Chondrocyte (in vitro differentiated cells): ENCODE results near the gene DYNC1I1. TPM values are rescaled to one million over a fixed set of nuclear protein-coding genes. Genes with fewer than 3 reads are reported as not detected.

ENCODE experiments used
- DNase-seq: peaks from one replicate; pipeline ENCODE4 v3.0.0; 2021; ENCODE audit warnings: mixed read lengths, low spot score
- H3K27ac Mint-ChIP-seq: one replicate; pipeline ENCODE4 v1.8.0; 2021; ENCODE audit warnings: mild to moderate bottlenecking, moderate library complexity, mixed read lengths; ENCODE audit not compliant: unreplicated experiment
- H3K27me3 Mint-ChIP-seq: 2 replicates; pipeline ENCODE4 v1.8.0; 2021; ENCODE audit warnings: low read depth, mixed read lengths
- H3K36me3 Mint-ChIP-seq: 2 replicates; pipeline ENCODE4 v1.8.0; 2021; ENCODE audit warnings: low read depth, mixed read lengths
- H3K4me1 Mint-ChIP-seq: 2 replicates; pipeline ENCODE4 v1.8.0; 2021; ENCODE audit warnings: low read depth, mild to moderate bottlenecking, mixed read lengths
- H3K4me3 Mint-ChIP-seq: one replicate; pipeline ENCODE4 v1.8.0; 2021; ENCODE audit warnings: mild to moderate bottlenecking, moderate library complexity, mixed read lengths; ENCODE audit not compliant: unreplicated experiment
- H3K9me3 Mint-ChIP-seq: 2 replicates; pipeline ENCODE4 v1.8.0; 2021; ENCODE audit warnings: low read depth, mixed read lengths
- CTCF ChIP-seq: fragments of 200-600 bp; sonication (generic); IDR thresholded peaks from 2 replicates; pipeline ENCODE4 v1.5.0; 2021; ENCODE audit warnings: antibody characterized with exemption, mild to moderate bottlenecking, moderate library complexity
- total RNA-seq: library from RNA; stranded (reverse); gene quantifications from 3 replicates; pipeline ENCODE4 v1.2.1, GENCODE V29; 2021

Gene DYNC1I1
- total RNA-seq, 1 donor from 2014 or later = 17.4 TPM

GRCh38 chr7:95922191-95922590, 149.8 kb downstream of the DYNC1I1 start:
- no peak overlapping the region for H3K4me3 Mint-ChIP-seq

GRCh38 chr7:95925236-95925635, 152.9 kb downstream of the DYNC1I1 start:
- H3K36me3 Mint-ChIP-seq = peaks cover 2% of the 10 kb centered on the region
- H3K27me3 Mint-ChIP-seq = no peaks in the 10 kb centered on the region
- H3K4me3 Mint-ChIP-seq = no peak overlapping the region
- no peak for DNase-seq
- no peak overlapping the region for H3K27ac Mint-ChIP-seq
- peaks cover 4% of the 10 kb centered on the region for H3K4me1 Mint-ChIP-seq
- no peaks in the 10 kb centered on the region for H3K9me3 Mint-ChIP-seq
- no peak for TF ChIP-seq CTCF

More at GRCh38 chr7:95922191-95922590, 149.8 kb downstream of the DYNC1I1 start:
- no peak for DNase-seq
- H3K9me3 Mint-ChIP-seq = no peaks in the 10 kb centered on the region
- no peak overlapping the region for H3K27ac Mint-ChIP-seq
- no peaks in the 10 kb centered on the region for H3K27me3 Mint-ChIP-seq
- TF ChIP-seq CTCF = no peak
- peaks cover 1% of the 10 kb centered on the region for H3K36me3 Mint-ChIP-seq
- H3K4me1 Mint-ChIP-seq = peaks cover 13% of the 10 kb centered on the region

GRCh38 chr7:95925971-95926370, 153.6 kb downstream of the DYNC1I1 start:
- H3K27me3 Mint-ChIP-seq = no peaks in the 10 kb centered on the region
- H3K36me3 Mint-ChIP-seq = peaks cover 3% of the 10 kb centered on the region
- no peak overlapping the region for H3K27ac Mint-ChIP-seq
- TF ChIP-seq CTCF = no peak
- DNase-seq = no peak
- H3K4me1 Mint-ChIP-seq = peaks cover 4% of the 10 kb centered on the region
- H3K9me3 Mint-ChIP-seq = no peaks in the 10 kb centered on the region
- H3K4me3 Mint-ChIP-seq = no peak overlapping the region

- Mint-ChIP-seq H3K4me1 (no peaks in the 10 kb centered on the region), H3K27ac (no peak overlapping the region), H3K36me3 (peaks cover 3% of the 10 kb centered on the region), H3K27me3 (no peaks in the 10 kb centered on the region), H3K9me3 (no peaks in the 10 kb centered on the region), H3K4me3 (no peak overlapping the region)
- no peak for DNase-seq
- no peak for TF ChIP-seq CTCF
These were observed 155.4 kb downstream of the DYNC1I1 start for GRCh38 chr7:95927756-95928155.

GRCh38 chr7:95929710-95930280, 157.4 kb downstream of the DYNC1I1 start:
- Mint-ChIP-seq H3K4me3 (no peak overlapping the region), H3K36me3 (peaks cover 3% of the 10 kb centered on the region), H3K27me3 (no peaks in the 10 kb centered on the region), H3K27ac (no peak overlapping the region), H3K9me3 (no peaks in the 10 kb centered on the region), H3K4me1 (no peaks in the 10 kb centered on the region)
- no peak for DNase-seq
- TF ChIP-seq CTCF = no peak
